ENCODE measurements around the gene AFF1.

Gene AFF1, protein sequence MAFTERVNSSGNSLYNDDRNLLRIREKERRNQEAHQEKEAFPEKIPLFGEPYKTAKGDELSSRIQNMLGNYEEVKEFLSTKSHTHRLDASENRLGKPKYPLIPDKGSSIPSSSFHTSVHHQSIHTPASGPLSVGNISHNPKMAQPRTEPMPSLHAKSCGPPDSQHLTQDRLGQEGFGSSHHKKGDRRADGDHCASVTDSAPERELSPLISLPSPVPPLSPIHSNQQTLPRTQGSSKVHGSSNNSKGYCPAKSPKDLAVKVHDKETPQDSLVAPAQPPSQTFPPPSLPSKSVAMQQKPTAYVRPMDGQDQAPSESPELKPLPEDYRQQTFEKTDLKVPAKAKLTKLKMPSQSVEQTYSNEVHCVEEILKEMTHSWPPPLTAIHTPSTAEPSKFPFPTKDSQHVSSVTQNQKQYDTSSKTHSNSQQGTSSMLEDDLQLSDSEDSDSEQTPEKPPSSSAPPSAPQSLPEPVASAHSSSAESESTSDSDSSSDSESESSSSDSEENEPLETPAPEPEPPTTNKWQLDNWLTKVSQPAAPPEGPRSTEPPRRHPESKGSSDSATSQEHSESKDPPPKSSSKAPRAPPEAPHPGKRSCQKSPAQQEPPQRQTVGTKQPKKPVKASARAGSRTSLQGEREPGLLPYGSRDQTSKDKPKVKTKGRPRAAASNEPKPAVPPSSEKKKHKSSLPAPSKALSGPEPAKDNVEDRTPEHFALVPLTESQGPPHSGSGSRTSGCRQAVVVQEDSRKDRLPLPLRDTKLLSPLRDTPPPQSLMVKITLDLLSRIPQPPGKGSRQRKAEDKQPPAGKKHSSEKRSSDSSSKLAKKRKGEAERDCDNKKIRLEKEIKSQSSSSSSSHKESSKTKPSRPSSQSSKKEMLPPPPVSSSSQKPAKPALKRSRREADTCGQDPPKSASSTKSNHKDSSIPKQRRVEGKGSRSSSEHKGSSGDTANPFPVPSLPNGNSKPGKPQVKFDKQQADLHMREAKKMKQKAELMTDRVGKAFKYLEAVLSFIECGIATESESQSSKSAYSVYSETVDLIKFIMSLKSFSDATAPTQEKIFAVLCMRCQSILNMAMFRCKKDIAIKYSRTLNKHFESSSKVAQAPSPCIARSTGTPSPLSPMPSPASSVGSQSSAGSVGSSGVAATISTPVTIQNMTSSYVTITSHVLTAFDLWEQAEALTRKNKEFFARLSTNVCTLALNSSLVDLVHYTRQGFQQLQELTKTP

DNA sequence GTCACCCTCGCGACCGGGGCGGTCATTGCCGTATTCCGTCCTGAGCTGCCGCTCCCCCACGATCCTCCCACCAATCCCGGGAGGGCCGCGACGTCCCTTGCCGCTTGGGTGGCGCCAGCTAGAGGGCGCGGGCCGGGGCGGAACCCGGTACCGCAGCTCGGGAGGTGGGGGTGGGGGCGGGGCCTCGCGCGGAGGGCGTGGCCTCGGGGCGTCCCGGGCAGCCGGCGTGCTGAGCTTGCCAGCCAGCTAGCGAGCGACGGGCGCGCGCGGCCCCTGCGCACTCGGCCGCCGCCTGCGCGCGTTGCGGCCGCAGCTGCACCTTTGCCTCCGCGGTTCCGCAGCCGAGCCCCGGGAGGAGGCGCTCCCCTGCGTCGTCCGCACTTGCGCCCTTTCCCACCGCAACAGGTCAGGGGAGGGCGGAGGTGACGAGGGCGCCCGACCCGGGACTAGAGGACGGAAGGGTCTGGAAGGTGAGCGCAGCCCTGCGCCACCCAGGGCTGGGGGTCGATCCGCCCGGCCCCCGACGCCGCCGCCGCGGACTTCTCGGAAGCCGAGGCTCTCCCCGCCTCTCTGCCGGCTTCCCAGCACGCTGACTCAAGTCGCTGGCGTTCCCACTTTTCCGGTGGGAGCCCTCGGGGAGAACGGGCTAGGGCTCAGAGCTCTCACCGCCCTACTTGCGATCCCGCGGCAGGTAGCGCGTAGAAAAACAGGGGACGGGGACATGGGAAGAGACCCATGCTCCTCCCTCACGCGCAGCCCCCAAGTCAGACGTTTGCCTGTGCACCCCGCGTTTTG, at the start of gene AFF1:
Gene AFF1 (plus strand): TSS at position 241 of the 795 bp plus-strand sequence. CDS start 13,523 bp downstream, outside the sequence.
- peak within 1 kb of the TSS; percentile 98 for H3K27ac Mint-ChIP-seq
- no peaks in the 10 kb centered on the region for H3K9me3 Mint-ChIP-seq
- peak within 1 kb of the TSS; percentile 92 for H3K4me3 Mint-ChIP-seq
- H3K27me3 Mint-ChIP-seq: no peaks in the 10 kb centered on the region
- peaks cover 56% of the 10 kb centered on the region for H3K4me1 Mint-ChIP-seq (ENCODE audit: low read depth)
- peaks cover 5% of the 10 kb centered on the region for H3K36me3 Mint-ChIP-seq (ENCODE audit: low read depth)

DNA sequence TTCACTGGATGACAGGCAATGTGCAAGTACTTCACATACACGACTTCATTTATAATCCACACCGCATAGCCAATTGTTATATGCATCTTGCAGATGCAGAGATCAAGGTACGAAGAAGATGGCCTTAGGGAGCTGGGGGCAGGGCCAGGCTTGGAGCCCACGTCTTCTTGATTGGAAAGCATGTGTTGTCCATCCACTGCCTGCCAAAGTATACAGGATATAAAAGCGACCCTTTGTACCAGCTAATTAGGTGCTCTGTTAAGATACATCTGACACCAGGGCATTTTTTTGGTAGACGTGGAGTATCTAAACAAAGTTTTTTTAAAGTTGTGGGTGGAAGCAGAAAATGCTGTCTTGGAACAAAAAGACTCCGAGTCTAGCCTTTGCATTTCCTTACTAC, 44.0 kb upstream of the AFF1 start:
- peaks cover 8% of the 10 kb centered on the region for H3K4me1 Mint-ChIP-seq (ENCODE audit: low read depth)
- no peak overlapping the region for H3K27ac Mint-ChIP-seq
- no peaks in the 10 kb centered on the region for H3K36me3 Mint-ChIP-seq (ENCODE audit: low read depth)
- no peaks in the 10 kb centered on the region for H3K9me3 Mint-ChIP-seq
- peak overlapping the region; percentile 80 for H3K4me3 Mint-ChIP-seq
- H3K27me3 Mint-ChIP-seq: peaks cover 21% of the 10 kb centered on the region

DNA sequence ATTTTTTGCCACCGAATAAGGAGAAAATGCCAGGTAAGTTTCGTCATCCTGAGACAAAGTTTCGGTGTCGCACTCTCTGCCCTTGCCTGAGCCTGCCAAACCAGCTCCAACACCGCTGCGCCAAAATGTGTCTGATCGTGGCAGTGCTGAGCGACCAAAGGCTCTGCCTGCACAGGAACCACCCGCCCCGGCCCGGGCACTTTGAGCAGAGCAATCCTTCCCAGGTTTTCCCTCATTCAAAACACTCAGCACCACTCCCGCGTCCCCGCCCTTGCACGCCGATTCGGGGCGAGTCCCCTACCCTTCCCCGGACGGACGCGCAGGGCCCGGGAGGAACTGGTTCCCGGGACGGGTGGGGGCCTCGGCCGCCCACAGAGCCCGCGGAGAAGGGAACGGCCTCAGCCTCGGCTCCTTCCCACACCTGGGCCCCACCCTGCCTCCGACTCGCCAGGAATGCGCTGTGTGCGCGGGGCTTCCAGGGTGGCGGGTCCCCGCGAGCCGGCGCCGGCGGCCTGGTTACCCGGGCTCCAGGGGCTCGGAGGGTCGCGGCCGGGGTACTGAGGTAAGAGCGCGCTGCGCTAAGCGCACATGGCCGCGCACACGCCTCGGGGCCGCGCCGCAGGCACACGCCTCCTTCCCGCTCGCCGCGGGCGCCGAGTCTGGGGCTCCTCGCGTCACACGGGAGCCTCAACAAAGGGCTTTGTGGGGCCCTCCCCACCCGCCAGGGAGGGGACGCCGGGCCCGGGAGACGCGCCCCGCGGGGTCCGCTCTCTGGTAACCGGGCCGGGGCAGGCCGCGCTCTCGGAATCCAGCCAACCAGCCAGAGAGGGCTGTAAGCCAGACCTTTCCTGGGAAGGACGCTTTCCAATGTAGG, 42.8 kb upstream of the AFF1 start, which contains the start of gene C4orf36:
Gene C4orf36 (minus strand): TSS at position 661 of the 874 bp plus-strand sequence. CDS start 902 bp downstream, outside the sequence.
- peaks cover 21% of the 10 kb centered on the region for H3K27me3 Mint-ChIP-seq
- H3K4me1 Mint-ChIP-seq (ENCODE audit: low read depth): peaks cover 8% of the 10 kb centered on the region
- H3K36me3 Mint-ChIP-seq (ENCODE audit: low read depth): no peaks in the 10 kb centered on the region
- H3K27ac Mint-ChIP-seq: peak within 1 kb of the TSS; percentile 41
- no peaks in the 10 kb centered on the region for H3K9me3 Mint-ChIP-seq
- H3K4me3 Mint-ChIP-seq: peak within 1 kb of the TSS; percentile 80

DNA sequence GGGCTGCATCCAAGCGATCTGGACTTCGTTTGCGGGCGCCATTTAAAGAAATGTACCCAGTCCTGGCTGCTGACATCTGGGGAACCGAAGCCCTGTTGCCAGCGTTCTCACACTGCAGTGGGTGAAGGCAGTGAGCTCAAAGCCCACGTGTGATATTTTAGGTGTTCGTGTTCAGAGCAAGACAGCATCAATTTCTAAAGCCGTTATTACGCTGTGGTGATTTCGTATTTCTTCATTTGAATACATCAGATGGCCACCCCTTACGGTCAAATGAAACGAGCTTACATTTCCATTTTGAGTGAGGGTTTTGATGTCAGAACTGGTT, 42.2 kb upstream of the AFF1 start:
- Mint-ChIP-seq H3K36me3 (ENCODE audit: low read depth) (no peaks in the 10 kb centered on the region), H3K9me3 (no peaks in the 10 kb centered on the region), H3K4me3 (peak overlapping the region; percentile 13), H3K27ac (no peak overlapping the region), H3K4me1 (ENCODE audit: low read depth) (peaks cover 8% of the 10 kb centered on the region), H3K27me3 (peaks cover 21% of the 10 kb centered on the region)

DNA sequence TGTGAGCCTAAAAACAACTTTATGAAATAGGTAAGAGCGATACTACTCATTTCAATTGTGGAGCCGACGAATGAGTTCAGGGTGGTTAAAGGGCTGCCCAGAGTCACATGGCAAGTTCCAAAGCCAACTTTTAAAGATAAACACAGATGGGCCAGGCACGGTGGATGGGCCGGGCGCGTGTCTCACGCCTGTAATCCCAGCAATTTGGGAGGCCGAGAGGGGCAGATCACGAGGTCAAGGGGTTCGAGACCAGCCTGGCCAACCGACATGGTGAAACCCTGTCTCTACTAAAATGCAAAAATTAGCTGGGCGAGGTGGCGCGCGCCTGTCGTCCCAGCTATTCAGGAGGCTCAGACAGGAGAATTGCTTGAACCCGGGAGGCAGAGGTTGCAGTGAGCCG, 41.7 kb upstream of the AFF1 start:
- Mint-ChIP-seq H3K27me3 (peaks cover 21% of the 10 kb centered on the region), H3K36me3 (ENCODE audit: low read depth) (no peaks in the 10 kb centered on the region), H3K9me3 (no peaks in the 10 kb centered on the region), H3K27ac (no peak overlapping the region), H3K4me3 (peak overlapping the region; percentile 13), H3K4me1 (ENCODE audit: low read depth) (peaks cover 8% of the 10 kb centered on the region)

DNA sequence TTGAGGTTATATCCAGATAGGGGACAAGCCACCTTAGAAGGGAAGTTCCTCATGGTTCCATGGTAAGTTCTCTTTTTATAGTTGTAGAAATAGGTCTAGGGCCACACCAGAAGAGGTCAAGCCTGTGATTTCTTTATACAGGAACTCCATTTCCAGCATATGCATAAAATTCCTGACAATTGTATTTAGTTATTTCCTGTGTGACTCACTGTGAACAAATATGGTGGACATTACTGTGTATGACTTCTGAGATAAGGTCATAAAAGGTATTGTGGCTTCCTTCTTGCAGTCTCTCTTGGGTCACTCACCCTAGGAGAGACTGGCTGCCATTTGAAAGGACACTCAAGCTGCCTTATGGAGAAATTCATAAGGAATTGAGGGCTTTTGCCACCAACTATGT, 40.4 kb upstream of the AFF1 start:
- Mint-ChIP-seq H3K36me3 (ENCODE audit: low read depth) (no peaks in the 10 kb centered on the region), H3K27me3 (peaks cover 21% of the 10 kb centered on the region), H3K4me1 (ENCODE audit: low read depth) (peaks cover 8% of the 10 kb centered on the region), H3K27ac (no peak overlapping the region), H3K9me3 (no peaks in the 10 kb centered on the region), H3K4me3 (no peak overlapping the region)

DNA sequence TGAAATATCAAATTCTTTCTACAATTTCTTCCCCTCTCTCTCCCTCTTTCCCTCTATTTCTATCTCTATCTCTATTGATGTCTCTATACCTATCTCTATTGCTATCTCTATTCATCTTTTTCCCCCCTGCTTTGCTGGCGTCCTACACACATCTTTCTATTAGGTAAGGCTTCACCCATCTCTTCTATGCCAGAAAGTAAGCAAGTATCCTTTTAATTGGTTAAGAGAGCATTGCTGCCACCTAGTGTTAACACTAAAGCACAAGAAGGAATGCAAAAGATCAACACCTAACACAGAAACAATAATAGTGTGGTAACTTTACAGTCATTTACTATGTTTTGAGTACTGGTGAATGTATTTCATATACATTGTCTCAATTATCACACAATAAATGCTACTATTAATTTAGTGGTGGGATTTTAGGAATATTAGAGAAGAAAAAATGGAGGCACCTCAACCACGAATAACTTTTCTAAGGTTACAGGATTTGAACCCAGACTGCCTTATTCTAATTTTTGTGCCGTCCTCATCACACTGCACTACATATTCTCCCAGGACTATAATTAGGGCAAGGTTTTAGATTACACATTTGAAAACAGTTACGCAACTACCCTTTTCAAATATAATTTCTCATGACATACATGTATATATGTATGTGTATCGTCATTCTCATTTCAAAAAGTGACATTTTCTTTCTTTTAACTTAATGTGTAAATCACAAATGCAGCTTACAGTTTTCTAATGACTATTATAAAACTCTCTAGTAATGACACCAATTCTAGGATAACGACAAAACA, 38.9 kb upstream of the AFF1 start:
- peaks cover 8% of the 10 kb centered on the region for H3K4me1 Mint-ChIP-seq (ENCODE audit: low read depth)
- H3K4me3 Mint-ChIP-seq: no peak overlapping the region
- no peaks in the 10 kb centered on the region for H3K9me3 Mint-ChIP-seq
- no peak overlapping the region for H3K27ac Mint-ChIP-seq
- H3K27me3 Mint-ChIP-seq: peaks cover 16% of the 10 kb centered on the region
- no peaks in the 10 kb centered on the region for H3K36me3 Mint-ChIP-seq (ENCODE audit: low read depth)

DNA sequence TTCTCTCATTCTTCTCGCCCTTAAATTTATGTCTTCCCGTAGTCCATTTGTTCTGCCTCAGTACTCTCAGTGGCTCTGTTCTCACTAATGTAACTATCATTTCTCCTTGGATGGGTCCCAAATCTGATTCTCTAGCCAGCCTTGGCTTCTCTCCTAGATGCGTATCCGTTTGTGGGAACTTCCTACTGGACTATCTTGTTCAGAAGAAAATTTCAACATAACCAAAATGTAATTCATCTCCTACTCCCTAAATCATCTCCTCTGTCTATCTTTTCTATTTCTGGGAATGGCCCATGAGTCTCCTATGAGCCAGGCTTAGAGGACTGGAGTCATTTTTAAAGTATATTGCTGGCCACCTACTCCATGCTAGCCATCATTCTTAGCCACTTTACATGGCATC, 38.2 kb upstream of the AFF1 start:
- peaks cover 2% of the 10 kb centered on the region for H3K4me1 Mint-ChIP-seq (ENCODE audit: low read depth)
- no peaks in the 10 kb centered on the region for H3K36me3 Mint-ChIP-seq (ENCODE audit: low read depth)
- H3K9me3 Mint-ChIP-seq: no peaks in the 10 kb centered on the region
- peaks cover 9% of the 10 kb centered on the region for H3K27me3 Mint-ChIP-seq
- H3K27ac Mint-ChIP-seq: no peak overlapping the region
- no peak overlapping the region for H3K4me3 Mint-ChIP-seq

DNA sequence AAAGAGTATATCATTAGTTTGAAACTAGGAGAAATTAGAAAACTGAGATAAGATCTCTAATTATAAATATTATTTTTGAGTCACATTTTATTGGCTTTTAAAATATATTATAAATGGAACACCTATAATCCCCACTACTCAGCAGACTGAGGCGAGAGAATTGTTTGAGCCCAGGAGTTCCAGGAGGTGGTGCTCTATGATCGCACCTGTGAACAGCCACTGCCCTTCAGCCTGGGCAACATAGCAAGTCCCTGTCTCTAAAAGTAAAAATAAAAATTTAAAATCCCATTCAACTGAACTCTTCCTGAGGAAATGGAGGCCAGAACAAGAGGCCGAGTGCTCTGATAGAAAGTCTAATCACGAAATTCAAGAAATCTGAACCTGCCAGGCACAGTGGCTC, 36.2 kb upstream of the AFF1 start:
- Mint-ChIP-seq H3K9me3 (no peaks in the 10 kb centered on the region), H3K27me3 (peaks cover 4% of the 10 kb centered on the region), H3K36me3 (ENCODE audit: low read depth) (no peaks in the 10 kb centered on the region), H3K27ac (no peak overlapping the region), H3K4me3 (no peak overlapping the region), H3K4me1 (ENCODE audit: low read depth) (no peaks in the 10 kb centered on the region)

DNA sequence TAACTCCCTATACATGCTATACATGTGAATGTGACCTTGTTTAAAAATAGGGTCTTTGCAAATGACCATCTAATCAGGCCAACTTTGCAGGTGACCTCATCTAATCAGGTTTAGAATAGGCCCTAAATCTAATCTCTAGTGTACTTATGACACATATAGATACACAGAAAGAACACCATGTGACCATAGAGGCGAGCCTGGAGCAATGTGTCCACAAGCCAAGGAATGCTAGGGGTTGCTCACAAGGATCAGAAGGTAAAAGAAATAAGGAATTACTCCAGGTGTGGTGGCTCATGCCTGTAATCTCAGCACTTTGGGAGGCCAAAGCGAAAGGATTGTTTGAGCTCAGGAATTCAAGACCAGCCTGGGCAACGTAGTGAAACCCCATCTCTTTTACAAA, 32.9 kb upstream of the AFF1 start:
- no peaks in the 10 kb centered on the region for H3K36me3 Mint-ChIP-seq (ENCODE audit: low read depth)
- H3K27me3 Mint-ChIP-seq: peaks cover 10% of the 10 kb centered on the region
- H3K9me3 Mint-ChIP-seq: no peaks in the 10 kb centered on the region
- H3K27ac Mint-ChIP-seq: no peak overlapping the region
- no peaks in the 10 kb centered on the region for H3K4me1 Mint-ChIP-seq (ENCODE audit: low read depth)
- no peak overlapping the region for H3K4me3 Mint-ChIP-seq

DNA sequence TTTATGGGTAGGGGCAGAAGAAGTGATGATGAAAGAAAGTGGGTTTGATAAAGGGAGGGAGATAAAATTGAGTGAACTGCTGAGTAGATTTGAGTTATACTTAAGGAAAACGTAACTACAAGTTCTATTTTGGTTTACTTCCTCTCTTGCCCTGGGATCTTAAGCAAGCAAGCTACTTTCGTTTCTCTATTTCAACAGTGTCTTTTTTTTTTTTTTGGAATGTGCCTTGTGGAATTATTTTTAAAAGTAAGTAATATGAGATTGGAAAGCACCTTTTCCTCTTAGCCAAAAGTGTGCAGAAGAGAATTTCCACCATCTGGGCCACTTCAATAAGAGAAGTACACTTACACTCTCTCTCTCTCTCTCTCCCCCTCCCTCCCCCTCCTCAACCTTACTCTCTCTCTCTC, 26.6 kb upstream of the AFF1 start:
- H3K27ac Mint-ChIP-seq: no peak overlapping the region
- no peaks in the 10 kb centered on the region for H3K9me3 Mint-ChIP-seq
- H3K4me3 Mint-ChIP-seq: no peak overlapping the region
- H3K36me3 Mint-ChIP-seq (ENCODE audit: low read depth): no peaks in the 10 kb centered on the region
- H3K4me1 Mint-ChIP-seq (ENCODE audit: low read depth): peaks cover 19% of the 10 kb centered on the region
- peaks cover 9% of the 10 kb centered on the region for H3K27me3 Mint-ChIP-seq

DNA sequence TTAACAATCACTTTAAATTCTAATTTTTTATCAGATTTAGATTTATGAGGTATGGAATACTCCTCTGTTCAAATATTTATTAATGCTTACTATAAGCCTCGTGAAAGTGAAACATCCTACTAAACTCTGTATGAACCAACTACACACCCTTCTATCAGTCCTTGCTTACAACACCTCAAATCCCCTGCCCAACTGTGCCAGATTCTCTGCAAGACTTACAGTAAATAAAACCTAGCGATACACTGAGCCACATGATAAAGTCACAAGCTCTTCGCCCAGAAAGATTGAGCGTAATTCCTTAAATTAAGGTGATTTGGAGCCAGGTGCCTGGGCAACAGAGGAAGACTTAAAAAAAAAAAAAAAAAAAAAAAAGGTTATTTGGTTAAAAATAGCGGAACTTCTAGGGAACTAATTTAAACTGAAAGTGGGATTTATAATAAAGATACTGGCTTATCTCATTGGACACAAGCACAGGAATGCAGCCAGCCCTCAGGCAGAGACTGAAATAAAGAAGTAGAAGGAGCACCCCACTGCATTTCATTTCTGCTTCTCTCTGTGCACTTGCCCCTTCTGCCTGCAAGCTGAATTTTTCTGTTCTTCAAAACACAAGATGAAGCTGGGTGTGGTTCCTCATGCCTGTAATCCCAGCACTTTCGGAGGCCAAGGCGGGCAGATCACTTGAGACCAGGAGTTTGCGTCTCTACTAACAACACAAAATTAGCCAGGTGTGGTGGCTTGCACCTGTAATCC, 25.1 kb upstream of the AFF1 start:
- H3K4me3 Mint-ChIP-seq: no peak overlapping the region
- no peak overlapping the region for H3K27ac Mint-ChIP-seq
- peaks cover 19% of the 10 kb centered on the region for H3K4me1 Mint-ChIP-seq (ENCODE audit: low read depth)
- no peaks in the 10 kb centered on the region for H3K36me3 Mint-ChIP-seq (ENCODE audit: low read depth)
- H3K27me3 Mint-ChIP-seq: no peaks in the 10 kb centered on the region
- H3K9me3 Mint-ChIP-seq: no peaks in the 10 kb centered on the region

Data from stimulated activated naive CD8-positive, alpha-beta T cell treated with anti-CD3 and anti-CD28 coated beads, Interleukin-15, Interleukin-2, amounts not matched to agents 100 ng/mL and 50 ng/mL, for 24 hours (primary cell).